Limb (tissue), 2 donors: ENCODE data around the gene TPSB2.
A peak's percentile ranks its signal among the peaks of the same experiment; 100 is the strongest.
"Not testable (repeated sequence)": the region's sequence is repeated elsewhere in the genome, so short reads cannot be mapped to it uniquely, and the experiment has no call there.

Experiments
- DNase-seq, 2 donors: peaks; one replicate each; pipeline ENCODE4 v3.0.0-alpha.2; 2016; ENCODE audit errors: extremely low spot score in 2 of 2

TPSB2 gene

DNA sequence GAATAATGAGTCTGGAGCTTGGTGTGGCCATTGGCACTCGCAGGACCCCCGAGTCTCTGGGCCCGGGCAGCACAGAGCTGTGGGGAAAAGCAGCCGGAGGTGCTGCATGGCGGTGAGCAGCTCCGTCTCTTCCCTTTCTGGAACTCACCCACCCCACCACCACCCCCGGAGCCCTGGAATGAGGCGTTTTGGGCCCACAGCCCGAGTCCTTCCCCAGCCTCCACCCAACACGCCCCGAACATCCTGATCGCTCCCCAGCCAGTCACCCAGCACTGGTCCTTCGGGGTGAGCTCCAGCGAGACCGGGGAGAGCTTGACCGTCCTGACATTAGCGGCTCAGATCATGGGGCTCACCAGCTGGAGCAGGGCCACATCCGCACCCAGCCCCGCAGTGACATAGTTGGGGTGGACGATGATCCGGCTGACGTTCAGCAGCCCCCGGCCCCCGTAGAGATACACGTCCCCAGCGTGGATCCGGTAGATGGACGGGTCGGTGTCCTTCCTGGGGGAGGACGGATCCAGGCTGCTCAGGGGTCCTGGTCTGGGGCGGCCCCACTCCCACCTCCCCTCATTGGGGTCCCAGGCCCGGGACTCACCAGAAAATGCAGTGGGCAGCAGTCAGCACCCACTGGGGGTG lies 32.3 kb upstream of the TPSB2 start:
- DNase-seq = no peak

DNA sequence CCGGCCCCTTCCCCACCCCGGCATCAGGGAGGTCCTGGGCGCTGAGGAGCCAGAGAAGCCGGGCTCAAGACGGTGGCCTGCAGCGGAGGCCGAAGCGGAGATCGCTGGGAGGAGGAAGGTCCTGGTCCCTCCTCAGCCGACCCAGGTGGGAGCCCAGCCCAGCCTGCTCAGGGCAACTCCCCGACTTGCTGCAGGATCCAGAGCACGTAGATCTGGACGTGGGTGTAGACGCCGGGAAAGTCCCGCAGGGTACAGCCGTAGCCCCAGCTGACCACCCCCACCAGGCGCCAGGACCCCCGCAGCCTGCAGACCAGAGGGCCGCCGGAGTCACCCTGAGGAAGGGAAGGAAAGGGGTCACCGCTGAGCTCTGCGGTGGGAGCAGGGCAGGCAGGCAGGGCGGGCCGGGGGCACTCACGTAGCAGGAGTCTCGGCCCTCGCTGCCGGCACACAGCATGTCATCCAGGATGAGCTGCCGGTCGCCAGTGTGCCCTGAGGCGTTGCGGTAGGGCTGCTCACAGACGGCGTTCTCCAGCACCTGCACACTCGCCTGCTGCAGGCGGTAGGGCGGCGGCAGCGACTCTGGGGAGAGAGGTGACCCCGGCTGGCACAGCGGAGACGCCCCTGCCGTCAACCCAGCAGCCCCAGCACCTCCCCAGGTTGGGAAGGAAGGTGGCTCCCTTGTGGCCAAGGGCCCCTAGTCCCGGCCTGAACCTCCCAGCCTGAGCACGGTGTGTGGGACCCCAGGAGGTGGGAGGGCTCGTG lies 31.3 kb upstream of the TPSB2 start:
- peak in 1 of 2 donors; percentile 31 for DNase-seq

DNA sequence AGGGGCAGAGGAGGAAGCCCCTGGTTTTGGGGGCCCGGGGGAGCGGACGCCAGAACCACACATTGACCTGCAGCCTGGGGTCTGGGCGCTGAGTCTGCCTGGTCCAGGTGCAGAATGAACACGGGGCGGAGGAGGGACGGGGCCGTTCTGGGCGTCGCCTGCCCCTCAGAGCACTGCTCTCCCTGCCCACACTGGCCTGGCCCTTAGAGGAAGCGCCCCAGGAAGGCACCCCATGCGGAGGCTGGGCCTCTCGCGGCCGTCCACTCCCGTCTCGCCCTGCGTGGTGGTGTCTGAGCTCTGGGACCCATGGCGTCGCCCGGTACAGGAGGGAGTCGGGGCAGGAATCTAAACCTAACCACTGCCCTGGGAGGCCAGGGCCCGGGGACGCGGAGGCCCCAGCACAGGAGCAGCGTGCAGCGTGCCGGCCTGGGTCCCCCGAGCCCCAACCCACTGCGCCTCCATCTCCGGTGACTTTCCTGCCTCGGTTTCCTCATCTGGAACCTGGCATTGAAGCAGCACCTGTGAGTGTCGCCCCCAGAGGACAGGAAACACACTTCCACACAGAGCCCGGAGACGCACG lies 30.2 kb upstream of the TPSB2 start:
- DNase-seq = peak in 1 of 2 donors; percentile 30

DNA sequence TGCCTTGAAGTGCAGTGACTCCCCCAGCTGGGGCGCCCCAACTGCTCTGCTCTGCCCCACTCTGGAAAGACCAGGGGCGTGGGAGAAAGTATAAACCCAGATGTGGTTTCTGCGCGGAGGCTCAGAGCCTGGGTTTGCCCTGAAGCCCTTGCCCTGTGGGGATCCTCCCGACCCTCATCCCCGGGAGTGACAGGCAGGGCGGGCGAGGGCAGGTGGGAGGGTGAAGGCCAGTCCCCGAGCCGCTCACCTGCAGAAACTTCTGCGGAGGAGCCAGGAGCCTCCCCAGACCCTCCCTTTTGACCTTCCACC lies 29.7 kb upstream of the TPSB2 start:
- no peak for DNase-seq

DNA sequence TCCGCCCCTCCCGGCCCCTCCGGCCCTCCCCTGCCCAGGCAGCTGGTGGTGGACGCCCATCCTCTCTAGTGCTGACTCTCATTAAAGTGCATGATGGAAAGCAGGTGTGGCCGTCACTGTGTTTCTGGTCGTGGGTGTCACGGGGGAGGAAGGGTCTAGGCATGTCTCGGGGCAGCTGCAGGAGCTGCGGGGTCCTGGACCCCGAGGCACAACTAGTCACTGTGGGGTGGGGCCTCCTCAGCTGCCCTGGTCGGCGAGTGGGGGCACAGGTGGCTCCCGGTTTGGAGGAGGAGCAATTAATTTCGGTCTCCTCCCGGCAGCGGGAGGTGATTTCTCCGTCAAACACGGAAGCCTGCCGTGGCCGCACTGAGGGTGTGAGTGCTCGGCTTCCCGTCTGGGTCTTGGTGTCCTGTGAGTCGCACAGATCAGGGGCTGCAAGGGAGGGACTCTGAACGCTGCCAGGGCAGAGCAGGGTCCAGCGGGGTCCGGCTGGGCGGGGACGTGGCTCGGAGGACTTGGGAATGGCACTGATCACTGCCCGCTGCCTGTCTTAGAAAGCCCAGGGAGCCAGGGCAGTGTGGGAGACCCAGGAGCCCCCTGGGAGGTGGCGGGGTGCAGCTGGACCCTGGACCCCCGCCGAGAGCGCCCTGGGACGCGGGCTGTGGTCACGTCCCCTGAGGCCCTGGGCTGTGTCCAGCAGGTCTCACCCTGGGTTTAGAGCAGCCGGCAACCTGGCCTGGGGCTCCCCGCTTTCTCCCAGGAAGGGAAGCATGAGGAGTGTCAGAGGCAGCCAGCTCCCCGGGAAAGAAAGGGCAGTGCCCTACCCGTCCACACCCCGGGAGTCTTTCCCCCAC lies 29.1 kb upstream of the TPSB2 start:
- DNase-seq = peak in 1 of 2 donors; percentile 57

DNA sequence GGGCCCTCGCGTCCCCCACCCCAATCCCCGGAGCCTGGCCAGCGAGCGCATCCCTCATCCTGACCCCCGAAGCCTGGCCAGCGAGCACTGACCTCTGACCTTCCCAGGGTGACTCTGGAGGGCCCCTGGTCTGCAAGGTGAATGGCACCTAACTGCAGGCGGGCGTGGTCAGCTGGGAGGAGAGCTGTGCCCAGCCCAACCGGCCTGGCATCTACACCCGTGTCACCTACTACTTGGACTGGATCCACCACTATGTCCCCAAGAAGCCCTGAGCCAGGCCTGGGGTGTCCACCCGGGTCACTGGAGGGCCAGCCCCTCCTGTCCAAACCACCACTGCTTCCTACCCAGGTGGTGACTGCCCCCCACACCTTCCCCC lies 28.2 kb upstream of the TPSB2 start:
- DNase-seq = peak in 1 of 2 donors; percentile 24

DNA sequence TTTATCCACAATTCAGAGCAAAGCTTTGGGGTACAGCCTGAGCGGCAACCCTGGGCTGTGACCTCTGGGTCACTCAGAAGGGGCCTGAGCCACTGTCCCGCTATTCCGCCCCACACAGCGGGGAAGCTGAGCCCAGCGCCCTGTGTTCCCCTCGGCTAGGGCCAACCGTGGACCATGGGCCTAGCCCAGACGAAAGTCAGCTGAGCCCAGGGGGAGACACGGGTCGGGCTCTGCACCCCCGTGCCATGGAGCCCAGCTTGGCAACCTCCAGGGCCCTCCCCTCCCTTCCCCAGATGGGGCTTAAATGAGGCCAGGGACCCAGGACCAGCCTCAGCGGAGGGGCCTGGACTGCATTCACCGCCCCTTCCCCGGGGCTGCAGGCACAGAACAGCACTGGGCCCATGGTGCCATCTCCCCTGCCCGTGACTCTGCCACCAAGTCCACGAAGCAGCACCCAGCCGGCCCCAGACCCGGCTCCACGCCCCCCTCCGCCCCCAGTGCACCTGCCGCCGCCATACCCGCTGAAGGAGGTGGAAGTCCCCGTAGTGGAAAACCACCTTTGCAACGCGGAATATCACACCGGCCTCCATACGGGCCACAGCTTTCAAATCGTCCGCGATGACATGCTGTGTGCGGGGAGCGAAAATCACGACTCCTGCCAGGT lies 27.7 kb upstream of the TPSB2 start:
- DNase-seq = peak in 1 of 2 donors; percentile 27

DNA sequence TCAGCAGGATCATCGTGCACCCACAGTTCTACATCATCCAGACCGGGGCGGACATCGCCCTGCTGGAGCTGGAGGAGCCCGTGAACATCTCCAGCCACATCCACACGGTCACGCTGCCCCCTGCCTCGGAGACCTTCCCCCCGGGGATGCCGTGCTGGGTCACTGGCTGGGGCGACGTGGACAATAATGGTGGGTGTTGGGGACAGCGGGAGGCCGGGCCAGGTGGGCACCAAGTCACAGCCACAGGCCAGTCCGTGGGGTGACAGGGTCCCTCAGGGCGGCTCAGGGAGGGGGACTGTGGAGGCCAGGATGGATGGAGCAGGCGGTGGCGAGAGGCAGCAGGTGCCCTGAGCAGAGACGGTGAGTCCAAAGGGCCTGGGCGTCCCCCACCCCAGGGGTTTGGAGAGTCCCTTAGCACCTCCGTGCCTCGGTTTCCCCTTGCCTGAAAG lies 26.9 kb upstream of the TPSB2 start:
- DNase-seq = peak in 1 of 2 donors; percentile 22

DNA sequence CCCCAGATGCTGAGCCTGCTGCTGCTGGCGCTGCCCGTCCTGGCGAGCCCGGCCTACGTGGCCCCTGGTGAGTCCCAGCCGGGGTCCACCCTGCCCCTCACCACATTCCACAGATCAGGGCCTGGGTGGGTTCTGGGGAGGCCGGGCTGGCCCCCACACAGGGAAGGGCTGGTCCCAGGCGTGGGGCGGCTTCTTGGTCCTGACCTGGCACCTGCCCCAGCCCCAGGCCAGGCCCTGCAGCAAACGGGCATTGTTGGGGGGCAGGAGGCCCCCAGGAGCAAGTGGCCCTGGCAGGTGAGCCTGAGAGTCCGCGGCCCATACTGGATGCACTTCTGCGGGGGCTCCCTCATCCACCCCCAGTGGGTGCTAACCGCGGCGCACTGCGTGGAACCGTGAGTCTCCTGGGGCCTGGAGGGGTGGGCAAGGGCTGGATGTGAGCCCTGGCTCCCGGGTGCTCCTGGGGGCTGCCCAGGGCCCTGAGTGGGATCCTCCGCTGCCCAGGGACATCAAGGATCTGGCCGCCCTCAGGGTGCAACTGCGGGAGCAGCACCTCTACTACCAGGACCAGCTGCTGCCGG lies 26.4 kb upstream of the TPSB2 start:
- peak in 1 of 2 donors; percentile 21 for DNase-seq

DNA sequence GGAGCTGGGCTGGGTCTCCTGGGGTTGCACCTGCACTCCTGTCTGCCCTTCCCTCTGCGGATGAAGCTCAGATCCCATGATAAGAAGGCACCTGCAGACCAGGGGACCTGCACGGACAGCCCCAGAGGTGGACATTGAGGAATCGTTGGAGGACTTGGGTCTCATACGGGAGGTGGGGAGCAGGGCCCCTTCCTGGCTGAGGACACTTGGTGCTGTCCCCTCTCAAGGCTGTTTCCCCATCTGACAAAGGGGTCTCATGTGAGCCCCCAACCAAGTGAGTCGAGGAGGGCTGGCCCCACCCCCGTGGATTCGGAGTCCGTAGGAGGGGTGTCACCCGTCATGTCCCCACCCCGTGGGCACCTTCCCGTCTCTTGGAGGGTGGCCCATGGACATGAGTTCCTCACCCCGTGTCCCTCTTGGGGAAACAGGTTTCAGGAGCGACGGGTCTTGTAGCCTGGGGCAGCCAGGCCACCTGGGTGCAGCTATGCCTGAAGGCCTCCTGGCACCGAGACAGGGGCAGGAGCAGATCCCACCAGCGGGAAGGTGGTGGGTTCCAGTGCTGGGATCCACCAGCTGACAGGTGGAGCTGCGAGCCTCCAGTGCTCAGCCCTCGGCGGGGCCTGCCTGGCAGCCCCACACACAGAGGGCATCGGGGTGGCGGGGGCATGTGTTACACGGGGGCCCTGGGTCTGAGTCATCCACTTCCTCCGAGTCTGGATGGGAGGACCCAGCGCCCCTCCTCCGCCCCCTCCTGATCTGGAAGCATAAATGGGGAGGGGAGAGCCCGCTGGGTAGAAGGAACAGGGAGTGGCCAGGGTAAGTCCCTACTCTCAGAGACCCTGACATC lies 25.5 kb upstream of the TPSB2 start, which contains the start of gene TPSD1:
TSS of gene TPSD1 (plus strand) at position 794 of the 847 bp plus-strand sequence. CDS start 212 bp downstream, outside the sequence.
- DNase-seq = not testable (repeated sequence)

DNA sequence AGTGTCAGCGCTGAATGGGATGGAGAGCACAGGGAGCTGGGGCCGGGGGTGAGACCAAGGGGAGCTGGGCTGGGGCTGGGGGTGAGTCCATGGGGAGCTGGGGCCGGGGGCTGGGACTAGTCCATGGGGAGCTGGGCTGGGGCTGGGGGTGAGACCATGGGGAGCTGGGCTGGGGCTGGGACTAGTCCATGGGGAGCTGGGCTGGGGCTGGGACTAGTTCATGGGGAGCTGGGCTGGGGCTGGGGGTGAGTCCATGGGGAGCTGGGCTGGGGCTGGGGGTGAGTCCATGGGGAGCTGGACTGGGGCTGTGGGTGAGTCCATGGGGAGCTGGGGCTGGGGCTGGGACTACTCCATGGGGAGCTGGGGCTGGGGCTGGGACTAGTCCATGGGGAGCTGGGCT lies 24.8 kb upstream of the TPSB2 start:
- not testable (repeated sequence) for DNase-seq

DNA sequence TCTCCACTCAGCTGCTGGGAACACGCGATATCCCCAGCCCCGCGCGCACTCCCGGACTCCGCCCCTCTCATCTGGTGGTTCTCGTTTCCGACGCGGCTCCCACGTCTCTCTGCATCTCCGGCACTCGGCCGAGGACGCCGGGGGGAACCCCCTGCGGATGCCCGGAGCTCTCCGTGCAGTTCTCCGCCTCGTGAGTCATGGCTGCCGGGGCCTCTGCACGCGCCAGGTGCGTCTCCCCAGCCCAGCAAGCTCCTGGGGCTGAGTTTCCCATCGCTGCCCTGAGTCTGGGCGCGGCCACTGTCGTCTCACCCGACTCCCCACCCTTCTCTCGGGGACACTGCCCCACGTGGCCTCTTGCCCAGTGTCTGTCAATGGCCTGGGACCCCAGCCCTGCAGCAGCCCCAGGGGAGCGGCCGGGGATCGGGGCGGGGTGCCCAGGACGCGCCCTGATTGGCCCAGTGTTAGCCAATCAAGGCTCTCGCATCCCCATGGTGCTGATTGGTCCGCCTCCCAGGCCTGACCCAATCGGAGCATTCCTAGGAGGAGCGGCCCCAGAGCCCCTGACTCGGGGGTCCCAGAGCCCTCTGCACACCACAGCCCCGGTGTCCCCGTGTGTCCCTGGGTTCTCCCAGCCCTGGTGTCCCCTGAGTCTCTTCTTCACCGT lies 23.8 kb upstream of the TPSB2 start:
- not testable (repeated sequence) for DNase-seq

DNA sequence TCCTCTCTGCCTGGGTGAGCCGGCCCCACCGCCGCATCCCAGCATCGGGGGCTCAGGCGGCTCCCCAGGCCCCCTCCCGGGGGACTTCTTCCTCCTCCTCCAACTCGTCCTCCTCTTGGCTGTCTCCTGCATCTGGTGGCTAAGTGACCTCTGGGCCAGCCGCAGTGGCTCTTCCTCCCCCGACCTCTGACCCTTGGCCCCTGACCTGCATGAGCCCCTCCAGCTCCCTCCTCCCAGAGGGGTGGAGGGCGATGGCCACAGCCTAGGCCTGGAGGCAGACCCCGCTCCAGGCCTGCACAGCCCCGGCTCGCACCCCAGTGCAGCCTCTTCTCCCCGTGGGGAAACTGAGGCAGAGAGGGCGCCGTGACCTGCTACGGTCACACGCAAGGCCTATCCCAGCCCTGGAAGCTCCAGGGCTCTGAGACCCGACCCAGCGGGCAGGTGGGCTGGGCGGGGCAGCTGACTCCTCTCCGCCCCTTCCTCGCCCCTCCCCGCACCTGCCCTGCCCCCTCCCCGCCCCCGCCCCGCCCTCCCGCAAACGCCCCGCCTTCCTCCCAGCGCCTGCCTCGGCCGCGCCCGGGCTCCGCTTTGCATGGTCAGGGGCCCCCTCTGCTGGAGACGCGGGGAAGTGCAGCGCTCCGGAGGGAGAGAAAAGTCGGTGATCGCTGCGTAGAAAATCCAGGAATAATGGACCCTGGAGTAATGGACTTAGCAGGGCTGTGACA lies 19.2 kb upstream of the TPSB2 start:
- DNase-seq = peak in 1 of 2 donors; percentile 23

DNA sequence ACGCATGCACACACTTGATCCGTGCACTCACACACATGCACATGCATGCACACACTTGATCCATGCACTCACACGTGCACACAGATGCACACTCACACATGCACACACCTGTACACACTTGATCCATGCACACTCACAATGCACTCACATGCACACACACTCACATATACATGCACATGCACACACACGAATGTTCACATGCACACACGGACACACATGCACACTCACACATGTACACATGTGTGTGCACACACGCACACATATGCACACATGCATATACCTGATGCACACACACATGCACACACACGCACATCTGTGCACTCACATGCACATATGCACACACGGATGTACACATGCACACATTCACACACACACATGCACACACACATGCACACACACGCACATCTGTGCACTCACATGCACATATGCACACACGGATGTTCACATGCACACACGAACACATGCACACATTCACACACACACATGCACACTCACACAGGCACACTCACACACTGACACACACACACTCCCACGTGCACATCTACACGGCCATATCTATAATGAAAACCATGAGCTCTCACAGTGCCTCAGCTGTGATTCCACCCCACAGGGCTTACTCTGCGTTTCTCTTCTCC lies 18.0 kb upstream of the TPSB2 start:
- not testable (repeated sequence) for DNase-seq

DNA sequence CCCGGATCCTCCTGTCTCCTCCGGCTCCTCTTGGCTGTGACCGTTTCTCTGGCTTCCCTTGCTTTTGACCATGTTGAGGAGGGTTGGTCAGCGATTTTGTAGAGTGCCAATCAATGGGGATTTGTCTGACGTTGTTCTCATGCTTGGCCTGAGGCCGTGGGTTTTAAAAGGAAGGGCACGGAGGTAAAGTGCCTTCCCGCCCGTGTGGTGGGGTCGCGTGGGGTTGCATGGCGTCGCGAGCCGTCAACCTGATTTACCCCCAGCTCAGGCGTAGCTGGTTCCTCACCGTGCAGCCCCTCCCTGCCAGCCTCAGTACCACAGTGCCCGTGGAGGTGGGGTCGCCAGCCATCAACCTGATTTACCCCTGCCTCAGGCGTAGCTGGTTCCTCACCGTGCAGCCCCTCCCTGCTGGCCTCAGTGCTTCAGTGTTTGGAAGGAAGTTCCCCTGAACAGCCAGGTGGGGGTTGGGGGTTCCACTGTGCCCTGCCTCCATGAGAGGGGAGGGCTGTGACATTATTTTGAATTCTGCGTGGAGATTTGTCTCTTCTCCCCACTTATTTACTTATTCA lies 15.6 kb upstream of the TPSB2 start:
- DNase-seq = no peak

DNA sequence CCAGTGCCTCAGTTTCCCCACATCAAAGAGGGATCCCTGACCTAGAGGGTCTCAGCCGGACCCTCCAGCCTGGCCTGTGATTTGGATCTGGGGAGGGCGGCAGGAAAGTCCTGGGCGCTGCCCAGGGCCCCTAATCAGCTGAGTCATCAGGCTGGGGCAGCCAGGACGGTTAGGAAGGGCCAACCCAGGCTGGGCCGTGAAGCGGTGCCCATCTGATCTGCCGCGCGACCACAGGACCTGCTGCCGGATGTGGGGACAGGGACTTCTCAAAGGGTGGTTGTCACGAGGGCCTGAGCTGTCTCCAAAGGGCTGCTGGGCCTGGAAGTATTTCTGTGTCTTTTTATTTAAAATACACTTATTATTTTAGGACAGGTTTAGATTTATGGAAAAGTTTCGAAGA lies 14.9 kb upstream of the TPSB2 start:
- DNase-seq = no peak

DNA sequence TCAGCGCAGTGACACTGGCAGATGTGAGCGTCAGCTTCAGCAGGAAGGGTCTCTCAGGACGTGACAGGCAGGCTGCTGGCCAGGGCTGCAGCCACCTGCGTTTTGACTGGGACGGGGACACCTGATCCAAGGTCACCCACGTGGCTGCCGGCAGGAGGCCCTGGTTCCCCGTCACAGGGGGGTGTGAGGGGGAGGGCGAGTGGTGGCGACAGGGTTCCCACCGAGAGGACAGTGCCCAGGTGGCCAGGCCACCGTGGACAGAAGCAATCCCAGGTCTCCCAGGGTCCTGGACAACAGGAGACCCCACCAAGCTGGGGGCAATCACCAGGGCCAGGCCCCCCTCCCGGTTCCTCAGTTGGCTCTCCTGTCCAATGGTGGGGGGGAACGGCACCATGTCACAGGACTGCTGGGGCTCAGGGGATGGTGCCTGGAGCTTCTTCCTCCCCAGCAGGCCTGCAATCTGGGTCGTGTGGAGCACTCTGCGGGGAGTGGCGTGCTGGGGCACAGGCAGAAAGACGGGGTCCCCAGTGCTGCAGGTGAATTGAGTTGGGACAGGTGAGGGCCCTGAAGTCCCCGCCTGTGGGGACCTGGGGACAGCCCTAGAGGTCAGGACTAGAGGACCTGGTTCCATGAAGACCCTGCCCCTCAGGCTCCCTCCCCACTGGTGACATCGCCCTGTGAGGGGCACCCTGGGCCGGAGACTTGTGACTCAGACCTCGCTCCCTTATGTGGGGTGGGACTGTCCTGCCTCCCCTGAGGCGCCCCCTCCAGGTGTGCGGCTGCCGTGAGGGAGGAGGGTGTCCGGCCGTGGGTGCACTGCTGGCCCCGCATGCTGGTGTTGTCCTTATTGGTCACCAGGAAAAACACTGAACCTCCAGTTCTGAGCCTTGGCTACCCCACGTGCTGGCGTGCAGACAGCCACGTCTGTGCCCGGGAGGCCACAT lies 14.2 kb upstream of the TPSB2 start:
- not testable (repeated sequence) for DNase-seq
